GM06990 (cell line): ENCODE measurements around the gene EPHB6.

Experiments
- DNase-seq: peaks from one replicate; pipeline ENCODE4 v3.0.0-alpha.2; 2011; ENCODE audit not compliant: insufficient read length; ENCODE audit errors: extremely low read depth
- H3K27me3 ChIP-seq: replicated peaks from 2 replicates; pipeline ENCODE4 v1.6.0; 2011; ENCODE audit warnings: low read length; ENCODE audit not compliant: control insufficient read depth, insufficient read depth
- H3K36me3 ChIP-seq: 2 replicates; pipeline ENCODE4 v1.5.1; 2011; ENCODE audit warnings: low read length; ENCODE audit not compliant: control insufficient read depth, insufficient read depth
- H3K4me3 ChIP-seq: replicated peaks from 2 replicates; pipeline ENCODE4 v1.5.1; 2011; ENCODE audit warnings: low read depth, mild to moderate bottlenecking, control low read depth, low read length
- TF ChIP-seq, protein P1 (sequence below): IDR thresholded peaks from 2 replicates; pipeline ENCODE4 v1.5.1; 2011; ENCODE audit warnings: low read length, control low read depth, mild to moderate bottlenecking, inconsistent platforms; ENCODE audit not compliant: insufficient read depth, poor library complexity, severe bottlenecking

Gene EPHB6

GRCh38 chr7:142807855-142808460 is 46.9 kb upstream of the EPHB6 start:
- TF ChIP-seq, protein P1, sequence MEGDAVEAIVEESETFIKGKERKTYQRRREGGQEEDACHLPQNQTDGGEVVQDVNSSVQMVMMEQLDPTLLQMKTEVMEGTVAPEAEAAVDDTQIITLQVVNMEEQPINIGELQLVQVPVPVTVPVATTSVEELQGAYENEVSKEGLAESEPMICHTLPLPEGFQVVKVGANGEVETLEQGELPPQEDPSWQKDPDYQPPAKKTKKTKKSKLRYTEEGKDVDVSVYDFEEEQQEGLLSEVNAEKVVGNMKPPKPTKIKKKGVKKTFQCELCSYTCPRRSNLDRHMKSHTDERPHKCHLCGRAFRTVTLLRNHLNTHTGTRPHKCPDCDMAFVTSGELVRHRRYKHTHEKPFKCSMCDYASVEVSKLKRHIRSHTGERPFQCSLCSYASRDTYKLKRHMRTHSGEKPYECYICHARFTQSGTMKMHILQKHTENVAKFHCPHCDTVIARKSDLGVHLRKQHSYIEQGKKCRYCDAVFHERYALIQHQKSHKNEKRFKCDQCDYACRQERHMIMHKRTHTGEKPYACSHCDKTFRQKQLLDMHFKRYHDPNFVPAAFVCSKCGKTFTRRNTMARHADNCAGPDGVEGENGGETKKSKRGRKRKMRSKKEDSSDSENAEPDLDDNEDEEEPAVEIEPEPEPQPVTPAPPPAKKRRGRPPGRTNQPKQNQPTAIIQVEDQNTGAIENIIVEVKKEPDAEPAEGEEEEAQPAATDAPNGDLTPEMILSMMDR, result no peak
- no peaks in the 10 kb centered on the region for H3K27me3 ChIP-seq
- no peaks in the 10 kb centered on the region for H3K36me3 ChIP-seq
- peak; percentile 23 for DNase-seq
- H3K4me3 ChIP-seq, result no peak overlapping the region

DNA sequence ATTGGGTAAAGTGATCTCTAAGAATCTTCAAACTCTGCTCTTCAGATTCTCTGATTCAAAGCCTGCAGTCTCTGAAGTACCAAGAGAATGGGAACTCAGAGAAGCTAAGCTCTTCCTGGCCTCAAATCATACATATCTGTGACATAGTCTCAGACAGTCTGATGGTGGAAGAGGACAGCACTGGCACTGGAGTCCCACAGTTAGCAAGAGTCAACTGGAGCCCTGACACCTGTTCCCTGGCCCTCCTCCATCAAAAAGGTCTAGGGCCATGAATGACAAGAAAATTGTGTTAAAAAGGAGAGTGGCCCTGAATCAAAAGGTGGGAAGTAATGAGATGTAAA is 46.4 kb upstream of the EPHB6 start:
- H3K4me3 ChIP-seq, result no peak overlapping the region
- DNase-seq, result no peak
- no peaks in the 10 kb centered on the region for H3K27me3 ChIP-seq
- TF ChIP-seq, protein P1, result no peak
- no peaks in the 10 kb centered on the region for H3K36me3 ChIP-seq

GRCh38 chr7:142808802-142809583 is 45.9 kb upstream of the EPHB6 start:
- no peaks in the 10 kb centered on the region for H3K36me3 ChIP-seq
- TF ChIP-seq, protein P1, result no peak
- H3K27me3 ChIP-seq, result no peaks in the 10 kb centered on the region
- DNase-seq, result peak; percentile 88
- no peak overlapping the region; the same call in 1 of the 2 replicates for H3K4me3 ChIP-seq

- TF ChIP-seq, protein P1, result no peak
- H3K36me3 ChIP-seq, result no peaks in the 10 kb centered on the region
- no peaks in the 10 kb centered on the region for H3K27me3 ChIP-seq
- DNase-seq, result no peak
- H3K4me3 ChIP-seq, result no peak overlapping the region
Measured at GRCh38 chr7:142809671-142810070, 45.2 kb upstream of the EPHB6 start.

GRCh38 chr7:142811154-142811737 is 43.6 kb upstream of the EPHB6 start:
- peak; percentile 39 for DNase-seq
- Histone ChIP-seq H3K36me3 (no peaks in the 10 kb centered on the region), H3K4me3 (no peak overlapping the region), H3K27me3 (no peaks in the 10 kb centered on the region)
- TF ChIP-seq, protein P1, result peak; percentile 62
